Fibroblast of lung (primary cell): ENCODE measurements around the gene DNMT1.

Experiments used
- EZH2 ChIP-seq: IDR thresholded peaks from 2 replicates; pipeline ENCODE4 v1.5.1; 2012; ENCODE audit warnings: low read length, control low read depth, mild to moderate bottlenecking; ENCODE audit errors: missing control alignments
- TF ChIP-seq, protein P1 (sequence below), 2 donors: IDR thresholded peaks in 1 of 2; conservative IDR thresholded peaks in 1 of 2; 1 replicate in 1 of 2; 2 replicates in 1 of 2; pipeline ENCODE4 v1.5.1; 2011 to 2012; ENCODE audit warnings: low read length in 2 of 2, control low read depth in 1 of 2, inconsistent platforms in 1 of 2, low read depth in 1 of 2, mild to moderate bottlenecking in 1 of 2

DNA sequence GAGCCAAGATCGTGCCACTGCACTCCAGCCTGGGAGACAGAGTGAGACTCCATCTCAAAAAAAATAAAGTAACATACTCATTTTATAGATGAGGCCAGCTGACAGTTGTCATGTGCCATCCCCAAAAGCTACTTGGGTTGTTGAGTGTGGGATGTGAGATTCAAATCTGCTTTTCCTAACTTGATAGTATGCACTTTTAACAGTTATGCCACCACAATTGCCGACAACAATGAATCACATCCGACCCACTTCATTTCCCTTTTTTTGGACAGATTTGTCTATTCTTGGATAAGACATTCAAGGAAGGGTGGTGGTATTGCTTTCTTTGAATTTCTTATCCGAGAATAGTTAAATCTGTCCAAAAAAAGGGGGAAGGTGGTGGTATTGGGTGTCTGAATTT lies 16.3 kb upstream of the DNMT1 start:
- TF ChIP-seq, protein P1, sequence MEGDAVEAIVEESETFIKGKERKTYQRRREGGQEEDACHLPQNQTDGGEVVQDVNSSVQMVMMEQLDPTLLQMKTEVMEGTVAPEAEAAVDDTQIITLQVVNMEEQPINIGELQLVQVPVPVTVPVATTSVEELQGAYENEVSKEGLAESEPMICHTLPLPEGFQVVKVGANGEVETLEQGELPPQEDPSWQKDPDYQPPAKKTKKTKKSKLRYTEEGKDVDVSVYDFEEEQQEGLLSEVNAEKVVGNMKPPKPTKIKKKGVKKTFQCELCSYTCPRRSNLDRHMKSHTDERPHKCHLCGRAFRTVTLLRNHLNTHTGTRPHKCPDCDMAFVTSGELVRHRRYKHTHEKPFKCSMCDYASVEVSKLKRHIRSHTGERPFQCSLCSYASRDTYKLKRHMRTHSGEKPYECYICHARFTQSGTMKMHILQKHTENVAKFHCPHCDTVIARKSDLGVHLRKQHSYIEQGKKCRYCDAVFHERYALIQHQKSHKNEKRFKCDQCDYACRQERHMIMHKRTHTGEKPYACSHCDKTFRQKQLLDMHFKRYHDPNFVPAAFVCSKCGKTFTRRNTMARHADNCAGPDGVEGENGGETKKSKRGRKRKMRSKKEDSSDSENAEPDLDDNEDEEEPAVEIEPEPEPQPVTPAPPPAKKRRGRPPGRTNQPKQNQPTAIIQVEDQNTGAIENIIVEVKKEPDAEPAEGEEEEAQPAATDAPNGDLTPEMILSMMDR (conservative IDR thresholded peaks at IDR 0.05 in 1 of 2, IDR thresholded peaks at IDR 0.05 in 1 of 2; ENCODE audit: low read depth in 1 of 2, low read length in 2 of 2) = no peak
- TF ChIP-seq EZH2 = no peak
